ENCODE data around the gene LRFN2. TPM values are rescaled to one million over a fixed set of nuclear protein-coding genes. Genes with fewer than 3 reads are reported as not detected.

The LRFN2 gene
- not detected in 2 replicates for total RNA-seq

DNA sequence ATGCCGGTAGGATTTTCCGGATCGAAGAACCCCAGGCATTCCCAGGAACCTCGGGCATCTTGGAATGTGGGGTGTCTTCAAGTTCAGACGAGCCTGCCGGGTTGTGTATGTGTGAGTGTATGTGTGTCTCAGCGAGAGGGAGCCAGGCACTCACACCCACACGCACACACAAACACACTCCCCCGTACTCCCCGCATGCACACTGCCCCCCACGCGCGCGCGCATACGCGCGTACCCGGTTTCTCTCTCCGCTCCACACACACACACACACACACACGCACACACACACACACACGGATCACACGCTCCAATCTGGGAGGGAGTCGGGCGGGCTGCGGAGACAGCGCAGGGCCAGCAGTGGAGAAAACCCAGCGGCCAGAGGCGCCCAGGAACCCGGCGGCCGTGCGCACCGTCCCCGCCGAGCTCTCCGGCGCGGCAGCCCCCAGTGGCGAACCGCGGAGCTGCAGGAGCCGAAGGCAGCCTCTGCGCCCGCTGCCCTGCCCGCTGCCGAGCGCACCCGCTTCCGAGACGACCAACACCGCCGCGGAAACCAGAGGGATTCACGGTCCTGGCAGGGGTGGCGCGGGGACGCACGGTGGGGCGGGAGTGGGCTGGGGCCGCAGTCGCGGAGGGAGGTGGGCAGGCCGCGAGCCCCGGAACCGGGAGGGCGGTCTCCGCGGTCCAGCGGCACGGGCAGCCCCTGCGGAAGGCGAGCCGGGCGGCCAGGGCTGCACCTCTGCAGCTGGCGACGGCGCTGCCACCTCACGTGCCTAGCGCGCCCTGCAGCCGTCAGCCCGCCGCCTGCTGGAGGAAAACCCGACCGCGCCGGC lies at the start of gene LRFN2:
TSS of gene LRFN2 (minus strand) at position 125 of the 830 bp plus-strand sequence.

Small RNAs within 50 kb of the gene (small RNA-seq; reads per million reads assigned to genes)
- not detected for gene RNU6-250P
